Fibroblast of skin of back (primary cell): ENCODE measurements around the gene TMEM120A.

Experiments
- DNase-seq: peaks from one replicate; pipeline ENCODE4 v3.0.0-alpha.2; 2013

TMEM120A gene

GRCh38 chr7:75980430-75981202 lies 13.8 kb downstream of the TMEM120A start:
- no peak for DNase-seq

- DNase-seq, result no peak
Measured at GRCh38 chr7:75979759-75980429, 14.5 kb downstream of the TMEM120A start.

- no peak for DNase-seq
Measured at GRCh38 chr7:75977743-75978142, 16.7 kb downstream of the TMEM120A start.

GRCh38 chr7:75971961-75972763 lies 22.2 kb downstream of the TMEM120A start:
- DNase-seq, result no peak

- no peak for DNase-seq
Measured at GRCh38 chr7:75971309-75971960, 23.0 kb downstream of the TMEM120A start.

- DNase-seq, result no peak
Measured at GRCh38 chr7:75969704-75970498, 24.5 kb downstream of the TMEM120A start.

GRCh38 chr7:75969182-75969581 lies 25.2 kb downstream of the TMEM120A start:
- no peak for DNase-seq

GRCh38 chr7:75968561-75969001 lies 25.8 kb downstream of the TMEM120A start:
- no peak for DNase-seq

- no peak for DNase-seq
Measured at GRCh38 chr7:75968012-75968411, 26.4 kb downstream of the TMEM120A start.

- no peak for DNase-seq
Measured at GRCh38 chr7:75967487-75967997, 26.9 kb downstream of the TMEM120A start.

- no peak for DNase-seq
Measured at GRCh38 chr7:75967055-75967454, 27.3 kb downstream of the TMEM120A start.

- DNase-seq, result no peak
Measured at GRCh38 chr7:75966190-75966961, 28.0 kb downstream of the TMEM120A start.

- no peak for DNase-seq
Measured at GRCh38 chr7:75965617-75966016, 28.8 kb downstream of the TMEM120A start.

GRCh38 chr7:75963381-75963995 lies 30.9 kb downstream of the TMEM120A start:
- no peak for DNase-seq

- peak; percentile 76 for DNase-seq
Measured at GRCh38 chr7:75962607-75963380, 31.6 kb downstream of the TMEM120A start.

GRCh38 chr7:75961218-75961617 lies 33.2 kb downstream of the TMEM120A start:
- DNase-seq, result no peak

GRCh38 chr7:75960372-75960771 lies 34.0 kb downstream of the TMEM120A start:
- no peak for DNase-seq

GRCh38 chr7:75958802-75959543 lies 35.4 kb downstream of the TMEM120A start:
- no peak for DNase-seq
